Measurements from ENCODE around the gene TTC33.

The TTC33 gene

DNA sequence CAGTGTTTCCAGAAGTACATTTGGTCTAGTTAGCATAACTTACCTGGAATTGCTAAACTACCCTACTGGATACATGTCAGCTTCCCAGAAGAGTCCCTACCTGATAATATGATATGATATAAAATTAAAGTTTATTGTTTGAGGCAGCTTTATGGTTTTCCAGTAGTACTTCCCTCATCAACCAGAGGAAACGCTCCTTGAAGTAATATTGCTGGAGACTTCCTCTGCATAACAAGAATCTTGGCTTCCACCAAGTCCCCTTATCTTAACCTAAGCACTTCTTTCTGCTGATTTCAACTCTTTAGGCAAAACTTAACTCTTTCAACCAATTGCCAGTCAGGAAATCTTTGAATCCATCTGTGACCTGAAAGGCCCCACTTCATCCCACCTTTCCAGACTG, 290.3 kb downstream of the TTC33 start:
- FAIRE-seq, result no peak

- FAIRE-seq, result no peak
These were observed 291.2 kb downstream of the TTC33 start for GRCh38 chr5:40464511-40464910.
